Measurements from ENCODE around the gene SLC22A4. TPM values are rescaled to one million over a fixed set of nuclear protein-coding genes. Genes with fewer than 3 reads are reported as not detected.

Gene SLC22A4
- polyA plus RNA-seq, 1 donor, result 9.6 TPM

- Histone ChIP-seq H3K4me1 (ENCODE audit: control insufficient read depth, insufficient read depth, low read length) (peaks cover 49% of the 10 kb centered on the region), H3K4me3 (ENCODE audit: low read length) (no peak overlapping the region), H3K27ac (ENCODE audit: low read length) (no peak overlapping the region), H3K36me3 (ENCODE audit: control insufficient read depth, insufficient read depth, low read length) (peaks cover 28% of the 10 kb centered on the region), H3K9me3 (ENCODE audit: control insufficient read depth, low read depth, low read length) (no peaks in the 10 kb centered on the region), H3K27me3 (ENCODE audit: control insufficient read depth, insufficient read depth, low read length) (no peaks in the 10 kb centered on the region)
- no CpG with 5 or more reads among the region's 3 CpGs for WGBS (ENCODE audit: insufficient coverage, low lambda C conversion rate)
- DNase-seq, result no peak
These were observed 24.4 kb upstream of the SLC22A4 start for GRCh38 chr5:132269635-132270334.

- WGBS (ENCODE audit: insufficient coverage, low lambda C conversion rate), result no CpG with 5 or more reads among the region's 1 CpG
- peaks cover 28% of the 10 kb centered on the region for H3K36me3 ChIP-seq (ENCODE audit: control insufficient read depth, insufficient read depth, low read length)
- H3K4me3 ChIP-seq (ENCODE audit: low read length), result no peak overlapping the region
- H3K27me3 ChIP-seq (ENCODE audit: control insufficient read depth, insufficient read depth, low read length), result no peaks in the 10 kb centered on the region
- no peak for DNase-seq
- no peak overlapping the region for H3K27ac ChIP-seq (ENCODE audit: low read length)
- peaks cover 48% of the 10 kb centered on the region for H3K4me1 ChIP-seq (ENCODE audit: control insufficient read depth, insufficient read depth, low read length)
- H3K9me3 ChIP-seq (ENCODE audit: control insufficient read depth, low read depth, low read length), result no peaks in the 10 kb centered on the region
These were observed 23.9 kb upstream of the SLC22A4 start for GRCh38 chr5:132270335-132270665.

DNA sequence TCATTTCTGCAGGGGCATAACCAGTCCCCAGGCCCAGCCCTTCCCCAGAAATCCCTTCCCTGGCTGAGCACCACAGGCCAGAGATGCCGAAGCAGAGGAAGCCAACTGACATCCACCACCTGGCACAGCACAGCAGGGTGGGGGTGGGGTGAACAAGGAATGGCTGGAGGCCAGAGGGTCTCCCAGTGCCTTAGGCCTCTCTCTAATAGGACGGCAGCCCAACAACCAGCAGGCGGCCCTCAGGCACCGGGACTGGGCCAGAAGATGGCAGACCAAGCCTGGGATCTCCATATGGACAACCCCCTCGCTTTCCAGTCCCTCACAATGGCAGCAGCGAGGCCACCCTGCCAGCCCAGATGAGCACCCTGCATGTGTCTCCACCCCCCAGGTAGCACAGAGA is 23.5 kb upstream of the SLC22A4 start:
- Histone ChIP-seq H3K4me1 (ENCODE audit: control insufficient read depth, insufficient read depth, low read length) (peaks cover 44% of the 10 kb centered on the region), H3K36me3 (ENCODE audit: control insufficient read depth, insufficient read depth, low read length) (peaks cover 28% of the 10 kb centered on the region), H3K9me3 (ENCODE audit: control insufficient read depth, low read depth, low read length) (no peaks in the 10 kb centered on the region), H3K4me3 (ENCODE audit: low read length) (no peak overlapping the region), H3K27ac (ENCODE audit: low read length) (no peak overlapping the region), H3K27me3 (ENCODE audit: control insufficient read depth, insufficient read depth, low read length) (no peaks in the 10 kb centered on the region)
- no peak for DNase-seq
- no CpG with 5 or more reads among the region's 6 CpGs for WGBS (ENCODE audit: insufficient coverage, low lambda C conversion rate)

DNA sequence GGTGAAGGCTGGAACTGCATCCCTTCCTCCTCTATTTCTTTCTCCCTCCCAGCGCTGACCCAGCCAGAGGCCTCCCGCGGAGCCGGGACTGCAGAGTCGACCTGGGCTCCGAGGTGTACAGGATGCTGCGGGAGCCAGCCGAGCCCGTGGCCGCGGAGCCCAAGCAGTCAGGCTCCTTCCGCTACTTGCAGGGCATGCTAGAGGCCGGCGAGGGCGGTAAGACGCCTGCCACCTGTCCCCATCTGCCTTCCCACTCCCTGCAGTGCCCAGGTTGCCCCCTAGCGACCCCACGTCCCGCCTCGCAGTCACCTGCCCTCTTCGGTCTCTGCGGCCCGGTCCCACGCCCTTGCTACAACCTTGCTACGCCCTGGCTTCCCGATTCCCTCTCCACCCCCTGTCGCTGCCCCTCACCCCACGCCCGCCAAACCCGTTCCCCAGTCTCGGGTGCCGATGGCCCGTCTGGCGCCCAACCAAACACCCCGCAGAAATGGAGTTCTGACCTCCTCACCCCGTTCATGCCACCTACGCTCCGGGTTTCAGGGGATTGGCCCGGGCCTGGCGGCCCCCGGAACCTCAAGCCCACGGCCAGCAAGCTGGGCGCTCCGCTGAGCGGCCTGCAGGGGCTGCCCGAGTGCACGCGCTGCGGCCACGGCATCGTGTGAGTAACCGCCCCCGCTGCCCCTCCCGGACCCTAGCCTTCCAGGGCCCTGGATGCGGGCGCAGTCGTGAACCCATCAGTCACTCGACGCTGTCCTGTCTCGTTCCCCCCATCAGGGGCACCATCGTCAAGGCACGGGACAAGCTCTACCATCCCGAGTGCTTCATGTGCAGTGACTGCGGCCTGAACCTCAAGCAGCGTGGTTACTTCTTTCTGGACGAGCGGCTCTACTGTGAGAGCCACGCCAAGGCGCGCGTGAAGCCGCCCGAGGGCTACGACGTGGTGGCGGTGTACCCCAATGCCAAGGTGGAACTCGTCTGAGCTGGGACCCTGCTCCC is 22.6 kb upstream of the SLC22A4 start:
- DNase-seq, result no peak
- Histone ChIP-seq H3K27me3 (ENCODE audit: control insufficient read depth, insufficient read depth, low read length) (no peaks in the 10 kb centered on the region), H3K9me3 (ENCODE audit: control insufficient read depth, low read depth, low read length) (no peaks in the 10 kb centered on the region), H3K4me1 (ENCODE audit: control insufficient read depth, insufficient read depth, low read length) (peaks cover 38% of the 10 kb centered on the region), H3K36me3 (ENCODE audit: control insufficient read depth, insufficient read depth, low read length) (peaks cover 25% of the 10 kb centered on the region), H3K27ac (ENCODE audit: low read length) (no peak overlapping the region), H3K4me3 (ENCODE audit: low read length) (no peak overlapping the region)
- WGBS (ENCODE audit: insufficient coverage, low lambda C conversion rate), result no CpG with 5 or more reads among the region's 77 CpGs

DNA sequence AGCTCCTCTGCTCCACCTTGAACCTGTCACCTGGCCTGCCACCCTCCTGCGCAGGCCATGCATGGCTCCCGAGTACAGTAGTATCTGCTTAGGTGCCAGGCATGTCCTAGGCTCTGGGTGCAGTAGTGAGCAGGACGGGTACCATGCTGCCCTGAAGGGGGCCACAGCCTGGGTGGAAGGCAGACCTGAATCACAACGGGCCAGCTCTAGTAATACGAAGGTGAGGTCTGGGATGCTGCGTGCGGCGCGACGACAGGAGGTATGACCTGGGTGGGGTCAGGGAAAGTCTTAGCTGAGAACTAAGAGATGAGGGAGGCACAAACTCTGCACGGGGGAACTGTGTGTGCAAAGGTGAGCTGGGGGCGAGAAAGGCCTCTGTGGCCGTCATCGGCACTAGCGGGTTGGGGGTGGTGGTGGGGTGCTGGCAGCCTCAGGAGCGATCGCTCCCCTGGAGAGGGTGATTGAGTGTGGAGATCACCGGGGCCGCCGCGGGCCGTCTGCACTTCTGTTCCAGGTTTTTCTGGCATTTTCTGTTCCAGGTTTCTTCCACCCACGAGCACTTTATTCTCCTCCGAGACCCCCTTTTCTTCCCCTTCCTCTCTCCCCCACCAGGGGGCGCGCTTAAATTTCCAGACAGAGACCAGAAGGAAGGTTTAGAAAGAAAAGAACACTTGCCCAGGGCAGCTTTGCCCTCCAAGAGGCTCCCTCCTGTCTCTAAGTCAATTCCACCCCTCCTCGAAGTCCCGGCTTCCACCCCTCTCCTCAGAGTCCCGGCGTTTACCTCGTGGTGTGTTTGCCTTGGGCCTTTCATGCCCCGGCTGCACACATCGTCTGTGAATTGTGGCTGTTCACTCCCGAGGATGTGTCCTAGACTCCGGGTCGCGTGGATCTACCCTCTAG is 21.6 kb upstream of the SLC22A4 start:
- peaks cover 47% of the 10 kb centered on the region for H3K4me1 ChIP-seq (ENCODE audit: control insufficient read depth, insufficient read depth, low read length)
- DNase-seq, result peak in 1 of 2 donors; percentile 65
- 18% methylated on average over 2 of the region's 37 CpGs for WGBS (ENCODE audit: insufficient coverage, low lambda C conversion rate)
- peaks cover 16% of the 10 kb centered on the region for H3K36me3 ChIP-seq (ENCODE audit: control insufficient read depth, insufficient read depth, low read length)
- H3K4me3 ChIP-seq (ENCODE audit: low read length), result no peak overlapping the region
- H3K27me3 ChIP-seq (ENCODE audit: control insufficient read depth, insufficient read depth, low read length), result no peaks in the 10 kb centered on the region
- H3K27ac ChIP-seq (ENCODE audit: low read length), result peak overlapping the region; percentile 11
- H3K9me3 ChIP-seq (ENCODE audit: control insufficient read depth, low read depth, low read length), result no peaks in the 10 kb centered on the region

DNA sequence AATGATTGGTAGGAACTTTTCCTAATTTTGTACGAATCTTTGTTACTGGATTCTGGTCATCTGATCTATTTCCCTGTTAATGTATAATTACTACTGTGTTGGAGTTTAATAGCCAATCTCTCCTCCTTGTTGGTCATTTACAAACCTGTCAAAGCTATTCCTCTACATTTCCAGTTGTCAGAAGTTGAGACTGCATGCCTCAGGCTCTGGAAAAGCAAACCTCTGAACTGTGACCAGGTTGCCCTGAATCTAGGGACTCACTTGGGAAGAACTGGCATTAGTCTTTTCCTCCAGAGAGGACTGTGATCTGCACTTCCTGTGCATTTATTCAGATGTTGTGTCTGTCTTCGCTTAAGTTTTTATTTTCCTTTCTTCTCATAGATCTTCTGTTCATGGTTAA is 20.6 kb upstream of the SLC22A4 start:
- no peaks in the 10 kb centered on the region for H3K27me3 ChIP-seq (ENCODE audit: control insufficient read depth, insufficient read depth, low read length)
- H3K9me3 ChIP-seq (ENCODE audit: control insufficient read depth, low read depth, low read length), result no peaks in the 10 kb centered on the region
- DNase-seq, result no peak
- H3K27ac ChIP-seq (ENCODE audit: low read length), result peak overlapping the region; percentile 78
- H3K36me3 ChIP-seq (ENCODE audit: control insufficient read depth, insufficient read depth, low read length), result peaks cover 9% of the 10 kb centered on the region
- H3K4me1 ChIP-seq (ENCODE audit: control insufficient read depth, insufficient read depth, low read length), result peaks cover 55% of the 10 kb centered on the region
- WGBS (ENCODE audit: insufficient coverage, low lambda C conversion rate), result 40% methylated on average over 2 of the region's 2 CpGs
- no peak overlapping the region for H3K4me3 ChIP-seq (ENCODE audit: low read length)

DNA sequence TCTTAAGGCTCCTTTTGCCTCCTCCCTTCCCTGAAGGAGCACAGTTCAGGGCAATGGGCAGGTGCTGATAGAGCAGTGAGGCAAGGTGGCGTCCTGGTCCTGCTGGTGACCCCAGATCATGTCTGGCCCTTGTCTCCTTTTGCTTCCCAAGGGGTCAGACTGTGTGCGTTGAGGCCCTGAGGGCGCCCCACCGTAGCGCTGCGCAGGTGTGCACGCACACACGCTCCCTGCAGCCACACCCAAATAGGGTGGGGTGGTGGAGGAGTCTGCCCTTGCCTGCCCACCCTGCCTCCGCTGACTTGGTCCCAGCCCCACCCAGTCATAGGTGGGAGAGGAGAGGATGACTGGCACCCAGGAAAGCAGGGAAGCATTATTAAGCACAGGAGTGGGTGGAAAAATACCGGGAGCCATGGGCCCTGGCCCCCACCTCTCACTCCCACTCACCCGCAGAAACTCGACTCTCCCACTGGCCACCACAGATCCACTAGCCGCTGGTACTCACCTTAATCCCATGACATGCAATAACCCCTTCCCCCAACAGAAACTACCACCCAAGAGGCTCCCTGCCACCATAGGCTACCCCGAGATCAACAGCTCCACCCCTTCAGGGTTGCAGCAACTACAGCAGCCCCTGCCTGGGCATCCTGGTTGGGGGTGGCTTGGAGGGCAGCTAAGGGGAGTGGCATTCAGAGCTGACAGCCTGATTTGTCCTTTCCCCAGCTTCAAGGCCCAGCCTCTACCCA is 20.0 kb upstream of the SLC22A4 start:
- no CpG with 5 or more reads among the region's 14 CpGs for WGBS (ENCODE audit: insufficient coverage, low lambda C conversion rate)
- H3K36me3 ChIP-seq (ENCODE audit: control insufficient read depth, insufficient read depth, low read length), result peaks cover 7% of the 10 kb centered on the region
- H3K27ac ChIP-seq (ENCODE audit: low read length), result peak overlapping the region; percentile 78
- peaks cover 61% of the 10 kb centered on the region for H3K4me1 ChIP-seq (ENCODE audit: control insufficient read depth, insufficient read depth, low read length)
- H3K4me3 ChIP-seq (ENCODE audit: low read length), result no peak overlapping the region
- peak; percentile 90 to 94 for DNase-seq
- no peaks in the 10 kb centered on the region for H3K9me3 ChIP-seq (ENCODE audit: control insufficient read depth, low read depth, low read length)
- H3K27me3 ChIP-seq (ENCODE audit: control insufficient read depth, insufficient read depth, low read length), result no peaks in the 10 kb centered on the region

- Histone ChIP-seq H3K27me3 (ENCODE audit: control insufficient read depth, insufficient read depth, low read length) (no peaks in the 10 kb centered on the region), H3K4me1 (ENCODE audit: control insufficient read depth, insufficient read depth, low read length) (peaks cover 68% of the 10 kb centered on the region), H3K9me3 (ENCODE audit: control insufficient read depth, low read depth, low read length) (no peaks in the 10 kb centered on the region), H3K27ac (ENCODE audit: low read length) (peak overlapping the region; percentile 78), H3K36me3 (ENCODE audit: control insufficient read depth, insufficient read depth, low read length) (peaks cover 7% of the 10 kb centered on the region), H3K4me3 (ENCODE audit: low read length) (no peak overlapping the region)
- no CpG with 5 or more reads among the region's 5 CpGs for whole genome bisulfite sequencing (ENCODE audit: insufficient coverage, low lambda C conversion rate)
- no peak for DNase-seq
These were observed 18.6 kb upstream of the SLC22A4 start for GRCh38 chr5:132275367-132276220.

DNA sequence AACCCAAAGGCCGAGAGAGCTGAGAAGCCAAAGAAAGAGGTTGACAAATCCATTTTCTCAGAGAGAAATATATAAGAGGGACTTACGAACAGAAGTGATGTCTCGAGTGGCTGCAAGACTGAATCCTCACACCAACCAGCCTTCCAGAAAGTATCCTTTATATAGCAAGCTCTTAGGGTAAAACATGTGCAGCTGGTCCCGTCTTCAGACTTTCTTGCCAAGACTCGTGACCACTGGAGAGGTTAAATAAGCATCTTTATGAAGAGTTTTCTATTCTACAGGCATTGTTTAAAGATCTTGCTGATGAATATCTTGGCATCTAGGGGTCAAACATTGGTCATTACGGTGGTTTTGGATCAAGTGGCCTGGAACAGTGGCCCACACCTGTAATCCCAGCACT is 16.9 kb upstream of the SLC22A4 start:
- no CpG with 5 or more reads among the region's 6 CpGs for WGBS (ENCODE audit: insufficient coverage, low lambda C conversion rate)
- Histone ChIP-seq H3K36me3 (ENCODE audit: control insufficient read depth, insufficient read depth, low read length) (peaks cover 2% of the 10 kb centered on the region), H3K27me3 (ENCODE audit: control insufficient read depth, insufficient read depth, low read length) (no peaks in the 10 kb centered on the region), H3K4me1 (ENCODE audit: control insufficient read depth, insufficient read depth, low read length) (peaks cover 68% of the 10 kb centered on the region), H3K4me3 (ENCODE audit: low read length) (no peak overlapping the region), H3K9me3 (ENCODE audit: control insufficient read depth, low read depth, low read length) (no peaks in the 10 kb centered on the region), H3K27ac (ENCODE audit: low read length) (peak overlapping the region; percentile 93)
- no peak for DNase-seq
